Left cardiac atrium (tissue), 4 donors: ENCODE results near the gene DNAJC22. TPM values are rescaled to one million over a fixed set of nuclear protein-coding genes. Genes with fewer than 3 reads are reported as not detected.

ENCODE experiments used
- ATAC-seq, 2 donors: fragments of 200-7000 bp; cut with Tn5 transposase; one replicate each; pipeline ENCODE4 v1.9.1; 2020; ENCODE audit warnings: mild to moderate bottlenecking in 2 of 2, moderate library complexity in 2 of 2
- DNase-seq: peaks from one replicate; pipeline ENCODE4 v3.0.0-alpha.2; 2020
- intact Hi-C, 2 donors: fragments of 100-400 bp; cut with DNase I; formaldehyde crosslinking; loops; one replicate each; pipeline versions ENCODE4 v1.14.1 to v1.15.1; 2022 to 2023
- total RNA-seq, 2 donors: library from RNA; stranded (reverse); fragmentation: NEBNext Ultra II Directional; extraction: Animal tissue kit (Norgen Biotek cat#: 25700); gene quantifications; one replicate each; pipeline ENCODE4 v1.2.1, GENCODE V29; 2021
- donor health status: DM: no; HTN: yes; CAD: no.
- donor health status: DM: no; HTN: yes; CAD: no; lungs with severe emphysema.
- donor health status: DM: yes; HTN: yes; CAD: no.
- donor health status: Dilated cardiomyopathy.

The DNAJC22 gene
- total RNA-seq, 2 donors from 2014 or later: 0.47 to 0.68 TPM

GRCh38 chr12:49340971-49341776, 5.5 kb upstream of the DNAJC22 start:
- DNase-seq (no peak), ATAC-seq (no peak)
- intact Hi-C loops: loop anchor here in 1 of 2 donors (10.0 kb wide), 1 partner anchor 46 kb away; the partner anchor contains the start of gene PRPH

- no peak for ATAC-seq
- intact Hi-C loops: loop anchor here in 1 of 2 donors (10.0 kb wide), 1 partner anchor 47 kb away; the partner anchor contains the start of gene PRPH
- DNase-seq: peak; percentile 29
These were observed 5.0 kb upstream of the DNAJC22 start for GRCh38 chr12:49341777-49342065.

GRCh38 chr12:49342066-49342913, 4.4 kb upstream of the DNAJC22 start:
- ATAC-seq (peak; percentile 58 to 69), DNase-seq (peak; percentile 81)
- intact Hi-C loops: loop anchor here in 1 of 2 donors (10.0 kb wide), 1 partner anchor 47 kb away; the partner anchor contains the start of gene PRPH

GRCh38 chr12:49342914-49343731, 3.6 kb upstream of the DNAJC22 start:
- peak; percentile 38 for DNase-seq

GRCh38 chr12:49344486-49345050, 2.1 kb upstream of the DNAJC22 start:
- ATAC-seq (no peak), DNase-seq (no peak)
- intact Hi-C loops: loop anchor here in 1 of 2 donors (10.0 kb wide), 1 partner anchor 50 kb away; the partner anchor contains the start of gene PRPH

More at GRCh38 chr12:49342914-49343731, 3.6 kb upstream of the DNAJC22 start:
- intact Hi-C loops: loop anchor here in 1 of 2 donors (10.0 kb wide), 1 partner anchor 48 kb away; the partner anchor contains the start of gene PRPH
- no peak for ATAC-seq

GRCh38 chr12:49345051-49345824, 1.4 kb upstream of the DNAJC22 start:
- no peak for ATAC-seq
- intact Hi-C loops: loop anchor here in 1 of 2 donors (10.0 kb wide), 1 partner anchor 50 kb away; the partner anchor contains the start of gene PRPH
- peak; percentile 38 for DNase-seq

GRCh38 chr12:49345825-49346658, 646 bp upstream of the DNAJC22 start:
- intact Hi-C loops: loop anchor here in 1 of 2 donors (10.0 kb wide), 1 partner anchor 51 kb away; the partner anchor contains the start of gene PRPH
- ATAC-seq: no peak
- DNase-seq: no peak

- intact Hi-C loops: loop anchor here in 1 of 2 donors (10.0 kb wide), 1 partner anchor 53 kb away; the partner anchor contains the start of gene PRPH
These were observed 864 bp downstream of the DNAJC22 start for GRCh38 chr12:49347311-49348193.

GRCh38 chr12:49348781-49349180, 2.1 kb downstream of the DNAJC22 start:
- ATAC-seq: no peak
- intact Hi-C loops: loop anchor here in 1 of 2 donors (10.0 kb wide), 1 partner anchor 54 kb away; the partner anchor contains the start of gene PRPH
- no peak for DNase-seq

More at GRCh38 chr12:49347311-49348193, 864 bp downstream of the DNAJC22 start:
- peak; percentile 84 for DNase-seq
- ATAC-seq: peak; percentile 90 to 91

GRCh38 chr12:49349266-49349665, 2.6 kb downstream of the DNAJC22 start:
- DNase-seq (no peak), ATAC-seq (no peak)
- intact Hi-C loops: loop anchor here in 1 of 2 donors (10.0 kb wide), 1 partner anchor 54 kb away; the partner anchor contains the start of gene PRPH

- intact Hi-C loops: no loop called here
- ATAC-seq (no peak), DNase-seq (no peak)
These were observed 5.7 kb downstream of the DNAJC22 start for GRCh38 chr12:49352351-49352750.

- ATAC-seq (no peak), DNase-seq (no peak)
- intact Hi-C loops: loop anchor here in 1 of 2 donors (2.0 kb wide), 1 partner anchor 159 kb away; no protein-coding TSS in a partner anchor
These were observed 9.2 kb downstream of the DNAJC22 start for GRCh38 chr12:49355913-49356312.

GRCh38 chr12:49357103-49357678, 10.5 kb downstream of the DNAJC22 start:
- DNase-seq: no peak
- intact Hi-C loops: loop anchor here (1.0 to 2.0 kb wide), 2 partner anchors 157 to 158 kb away; no protein-coding TSS in a partner anchor
- ATAC-seq: no peak

GRCh38 chr12:49358483-49359141, 11.9 kb downstream of the DNAJC22 start:
- DNase-seq: no peak
- peak; percentile 74 to 82 for ATAC-seq
- intact Hi-C loops: no loop called here
